ENCODE measurements around the gene WNT9B.
"Not testable (repeated sequence)": the region's sequence is repeated elsewhere in the genome, so short reads cannot be mapped to it uniquely, and the experiment has no call there.

DNA sequence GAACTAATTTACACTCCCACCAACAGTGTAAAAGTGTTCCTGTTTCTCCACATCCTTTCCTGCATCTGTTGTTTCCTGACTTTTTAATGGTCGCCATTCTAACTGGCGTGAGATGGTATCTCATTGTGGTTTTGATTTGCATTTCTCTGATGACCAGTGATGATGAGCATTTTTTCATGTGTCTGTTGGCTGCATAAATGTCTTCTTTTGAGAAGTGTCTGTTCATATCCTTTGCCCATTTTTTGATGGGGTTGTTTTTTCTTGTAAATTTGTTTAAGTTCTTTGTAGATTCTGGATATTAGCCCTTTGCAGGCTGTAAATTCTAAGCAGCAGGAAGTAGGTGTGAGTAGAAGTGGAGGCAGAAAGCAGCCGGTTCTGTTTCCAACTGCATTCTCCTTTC, 10.8 kb upstream of the WNT9B start:
- not testable (repeated sequence) for TF ChIP-seq EZH2phosphoT487 (conservative IDR thresholded peaks at IDR 0.05; ENCODE audit: low read length)
- TF ChIP-seq, protein P1, sequence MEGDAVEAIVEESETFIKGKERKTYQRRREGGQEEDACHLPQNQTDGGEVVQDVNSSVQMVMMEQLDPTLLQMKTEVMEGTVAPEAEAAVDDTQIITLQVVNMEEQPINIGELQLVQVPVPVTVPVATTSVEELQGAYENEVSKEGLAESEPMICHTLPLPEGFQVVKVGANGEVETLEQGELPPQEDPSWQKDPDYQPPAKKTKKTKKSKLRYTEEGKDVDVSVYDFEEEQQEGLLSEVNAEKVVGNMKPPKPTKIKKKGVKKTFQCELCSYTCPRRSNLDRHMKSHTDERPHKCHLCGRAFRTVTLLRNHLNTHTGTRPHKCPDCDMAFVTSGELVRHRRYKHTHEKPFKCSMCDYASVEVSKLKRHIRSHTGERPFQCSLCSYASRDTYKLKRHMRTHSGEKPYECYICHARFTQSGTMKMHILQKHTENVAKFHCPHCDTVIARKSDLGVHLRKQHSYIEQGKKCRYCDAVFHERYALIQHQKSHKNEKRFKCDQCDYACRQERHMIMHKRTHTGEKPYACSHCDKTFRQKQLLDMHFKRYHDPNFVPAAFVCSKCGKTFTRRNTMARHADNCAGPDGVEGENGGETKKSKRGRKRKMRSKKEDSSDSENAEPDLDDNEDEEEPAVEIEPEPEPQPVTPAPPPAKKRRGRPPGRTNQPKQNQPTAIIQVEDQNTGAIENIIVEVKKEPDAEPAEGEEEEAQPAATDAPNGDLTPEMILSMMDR (IDR thresholded peaks at IDR 0.05; ENCODE audit: insufficient read depth, low read length, poor library complexity, severe bottlenecking) = not testable (repeated sequence)
